HG03064 (cell line): ENCODE measurements around the gene ZNF76.

ENCODE experiments used
- ATAC-seq: cut with Tn5 transposase; IDR thresholded peaks from one replicate; pipeline ENCODE4 v1.9.1; 2021; ENCODE audit warnings: low read depth; ENCODE audit not compliant: unreplicated experiment

The ZNF76 gene

DNA sequence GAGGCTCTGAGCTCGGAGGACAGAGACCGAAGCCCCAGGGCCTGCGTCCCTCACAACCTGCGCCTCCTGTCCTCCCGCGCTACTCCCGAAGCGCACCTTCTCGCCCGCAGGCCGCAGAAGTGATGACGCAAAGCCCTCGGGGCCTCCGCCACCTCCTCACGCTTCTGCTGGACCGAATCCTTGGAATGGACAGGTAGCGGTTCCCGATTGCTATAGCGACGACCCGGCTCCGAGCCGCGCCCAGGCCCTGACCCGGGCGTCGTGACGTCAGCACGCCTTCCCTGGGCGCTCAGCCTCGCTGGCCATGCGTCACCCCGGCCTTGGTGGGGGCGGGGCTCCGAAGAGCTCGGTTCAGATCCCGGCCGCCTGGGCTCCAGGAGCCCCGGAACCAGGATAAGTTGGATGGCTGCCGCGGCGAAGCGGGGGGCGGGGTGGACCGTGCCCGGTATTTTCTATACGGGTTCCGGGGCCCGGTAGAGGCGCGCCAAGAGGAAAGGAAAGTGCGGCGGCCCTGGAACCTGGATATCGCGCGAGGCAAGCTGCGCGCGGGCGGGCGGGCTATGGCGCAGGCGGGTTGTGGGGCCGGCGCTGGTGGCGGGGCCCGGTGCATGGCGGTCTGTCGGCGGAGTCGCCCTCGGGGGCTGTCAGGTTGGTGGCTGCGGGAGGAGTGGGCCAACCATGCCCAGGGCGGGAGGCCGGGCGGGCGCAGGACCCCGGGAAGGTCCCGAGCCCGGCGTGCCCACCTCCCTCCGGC, at the start of gene ZNF76:
TSS of gene ZNF76 (plus strand) at position 542 of the 754 bp plus-strand sequence. CDS start 21,417 bp downstream, outside the sequence.
- peak; percentile 77 for ATAC-seq

GRCh38 chr6:35213298-35213791, 46.2 kb upstream of the ZNF76 start:
- no peak for ATAC-seq

DNA sequence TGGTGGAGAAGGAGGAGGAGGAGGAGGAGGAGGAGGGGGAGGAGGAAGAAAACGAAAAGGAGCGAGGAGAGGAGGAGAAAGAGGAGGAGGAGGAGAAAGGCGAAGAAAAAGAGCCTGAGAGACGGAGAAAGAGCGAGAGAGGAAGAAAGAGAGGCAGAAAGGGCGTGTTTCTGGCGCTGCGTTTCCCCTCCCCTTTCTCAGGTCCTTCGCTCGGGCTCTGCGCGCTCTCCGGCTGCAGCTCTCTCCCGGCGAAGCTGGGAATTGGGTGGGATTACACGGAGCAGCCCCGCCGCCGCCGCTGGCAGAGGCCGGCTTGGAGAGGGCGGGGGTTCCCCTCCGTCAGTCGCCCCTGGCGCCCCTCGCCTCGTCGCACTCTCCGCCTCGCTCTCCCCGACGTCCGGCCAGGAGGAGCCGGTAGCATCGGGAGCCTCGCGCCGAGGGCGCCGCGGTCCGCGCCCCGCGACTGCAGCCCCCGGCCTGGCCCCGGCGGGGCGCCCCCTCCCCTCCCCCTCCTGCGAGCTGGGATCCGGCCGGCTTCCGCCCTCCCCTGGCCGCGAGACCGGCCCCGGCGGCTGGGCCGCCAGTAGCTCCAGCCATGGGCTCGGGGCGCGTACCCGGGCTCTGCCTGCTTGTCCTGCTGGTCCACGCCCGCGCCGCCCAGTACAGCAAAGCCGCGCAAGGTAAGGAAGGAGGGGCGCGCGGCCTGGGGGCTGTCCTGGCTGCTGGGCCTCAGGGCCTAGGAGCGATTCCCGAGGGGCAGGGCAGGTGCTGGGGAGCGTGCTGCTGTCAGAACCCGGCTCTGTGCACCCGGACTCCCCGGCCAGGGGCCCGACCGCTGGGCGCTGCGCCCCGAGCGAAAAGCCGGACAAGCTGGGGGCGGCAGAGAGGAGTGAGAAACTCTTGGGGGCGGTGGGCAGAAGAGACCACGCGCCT, 45.4 kb upstream of the ZNF76 start, which contains the start of gene SCUBE3:
TSS of gene SCUBE3 (plus strand) at position 133 of the 933 bp plus-strand sequence. CDS start at position 596, 463 bp downstream.
- ATAC-seq: no peak

DNA sequence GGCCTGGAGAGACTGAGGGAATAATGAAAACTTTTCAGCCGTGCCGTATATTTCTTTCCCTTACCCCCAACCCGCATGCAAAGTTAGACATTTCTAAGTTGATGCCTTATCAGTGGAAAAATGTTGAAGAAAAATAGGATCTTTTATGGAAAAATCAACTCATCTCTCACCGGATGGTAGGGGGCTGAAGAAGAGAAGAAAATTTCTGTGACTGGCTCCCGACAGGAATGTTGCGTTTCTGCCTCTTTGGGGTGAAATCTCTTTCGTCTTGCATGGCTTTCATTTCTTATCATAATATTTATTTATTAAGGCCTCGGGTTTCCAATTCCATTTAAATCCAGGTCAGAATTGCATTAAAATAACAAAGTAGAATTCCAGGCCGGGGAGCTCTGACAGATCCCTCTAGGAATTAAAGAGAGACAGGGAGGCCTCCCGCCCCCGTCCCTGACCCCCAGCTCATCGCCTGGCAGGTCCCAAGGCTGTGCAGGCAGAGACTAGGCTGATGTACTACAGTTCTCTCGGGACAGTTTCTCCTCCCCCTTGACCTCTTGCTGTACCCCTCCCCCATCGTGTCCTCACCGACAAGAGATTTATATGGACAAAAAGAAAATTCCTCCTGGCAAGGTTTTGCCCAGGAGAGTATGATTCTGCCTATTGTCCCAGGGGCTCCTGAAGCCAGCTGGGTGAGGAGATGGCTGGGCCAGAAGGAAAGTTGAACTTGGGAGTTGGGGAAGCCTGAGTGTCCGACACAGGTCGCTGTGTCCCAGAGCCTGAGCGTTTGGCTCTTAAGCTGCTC, 44.5 kb upstream of the ZNF76 start:
- no peak for ATAC-seq

DNA sequence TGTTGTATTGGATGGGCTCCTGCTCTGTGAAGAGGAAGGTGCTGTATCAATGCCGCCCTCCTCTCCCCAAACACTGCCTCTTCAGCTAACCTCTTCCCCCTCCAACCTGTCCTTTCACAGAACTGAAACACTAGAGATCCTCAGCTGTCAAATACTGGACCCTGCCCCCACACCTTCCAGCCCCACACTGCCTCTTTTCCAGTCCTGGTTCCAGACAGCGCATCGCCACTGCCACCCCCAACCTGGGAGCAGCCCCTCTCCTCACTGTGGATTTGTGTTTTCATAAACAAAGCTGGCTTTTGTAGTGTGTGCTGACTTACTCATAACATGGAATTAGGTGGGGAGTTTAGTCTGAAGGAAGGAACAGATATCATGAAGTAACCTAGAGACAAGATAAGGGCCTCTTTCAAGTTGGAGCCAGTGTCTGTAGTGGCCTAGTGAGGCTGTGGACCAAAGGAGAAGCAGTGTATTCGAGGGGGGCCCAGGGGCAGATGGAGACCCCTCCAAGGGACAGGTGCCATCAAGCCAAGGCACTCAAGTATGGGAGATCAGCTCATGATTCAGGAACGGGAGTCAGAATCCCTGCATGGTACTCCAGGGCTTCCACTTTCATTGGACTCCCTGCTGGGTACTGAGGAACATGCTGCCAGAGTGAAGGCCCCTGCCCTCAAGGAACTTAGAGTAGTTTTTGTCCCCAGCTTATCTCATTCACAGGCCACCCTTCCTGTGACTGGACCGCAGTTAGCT, 43.7 kb upstream of the ZNF76 start:
- no peak for ATAC-seq

DNA sequence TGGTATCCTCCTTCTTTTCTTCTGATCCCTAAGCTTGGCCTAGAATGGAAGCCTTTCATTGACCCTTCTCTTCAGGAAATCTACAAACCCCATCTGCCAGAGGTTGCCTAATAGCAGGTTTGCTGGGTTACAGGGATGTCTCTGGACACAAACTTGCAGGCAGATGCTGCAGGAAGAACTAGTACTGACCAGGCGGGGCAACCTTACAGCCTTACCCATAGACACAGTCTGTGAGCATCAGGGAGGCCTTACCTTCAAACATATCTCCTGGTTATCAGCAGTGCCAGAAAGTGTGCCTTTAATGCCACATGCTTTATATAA, 43.2 kb upstream of the ZNF76 start:
- ATAC-seq: no peak

- ATAC-seq: no peak
Observed at GRCh38 chr6:35216851-35217811, 42.4 kb upstream of the ZNF76 start.

- no peak for ATAC-seq
Observed at GRCh38 chr6:35218021-35218420, 41.5 kb upstream of the ZNF76 start.

- no peak for ATAC-seq
Observed at GRCh38 chr6:35218456-35218855, 41.1 kb upstream of the ZNF76 start.

GRCh38 chr6:35219683-35220326, 39.7 kb upstream of the ZNF76 start:
- no peak for ATAC-seq

- no peak for ATAC-seq
Observed at GRCh38 chr6:35220711-35221110, 38.8 kb upstream of the ZNF76 start.

- ATAC-seq: no peak
Observed at GRCh38 chr6:35223396-35223795, 36.1 kb upstream of the ZNF76 start.

GRCh38 chr6:35224720-35225119, 34.8 kb upstream of the ZNF76 start:
- no peak for ATAC-seq

DNA sequence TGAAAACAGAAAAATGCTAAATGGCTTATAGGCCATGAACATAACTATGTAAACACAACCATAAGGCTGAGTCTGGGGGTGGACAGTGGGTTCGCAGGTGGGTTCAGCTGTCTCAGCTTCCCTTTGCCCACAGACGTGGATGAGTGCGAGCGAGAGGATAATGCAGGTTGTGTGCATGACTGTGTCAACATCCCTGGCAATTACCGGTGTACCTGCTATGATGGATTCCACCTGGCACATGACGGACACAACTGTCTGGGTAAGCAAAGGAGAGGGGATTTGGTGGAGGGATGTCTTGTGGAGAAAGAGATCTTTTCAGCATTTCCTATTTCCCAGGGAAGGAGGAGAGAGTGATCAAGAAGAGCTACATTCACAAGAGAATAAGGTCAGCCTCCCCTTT, 31.1 kb upstream of the ZNF76 start:
- no peak for ATAC-seq

DNA sequence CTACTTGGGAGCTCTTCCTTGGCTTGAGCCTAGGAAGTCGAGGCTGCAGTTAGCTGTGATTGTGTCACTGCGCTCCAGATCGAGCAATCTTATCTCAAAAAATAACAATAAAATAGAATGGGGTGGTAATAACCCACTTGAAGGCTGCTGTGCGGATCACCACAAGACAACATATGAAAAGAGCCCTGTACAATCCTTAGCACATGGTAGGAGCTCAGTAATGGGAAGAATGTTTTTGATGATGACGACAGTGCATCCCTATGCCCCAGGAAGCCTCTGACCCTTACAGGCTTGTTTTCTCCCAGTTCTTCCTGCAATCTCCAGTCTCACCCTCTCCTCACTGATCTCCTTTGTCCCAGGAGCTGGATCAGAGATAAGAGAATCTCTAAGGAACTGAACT, 30.2 kb upstream of the ZNF76 start:
- ATAC-seq: no peak

GRCh38 chr6:35230498-35230897, 29.0 kb upstream of the ZNF76 start:
- ATAC-seq: no peak

DNA sequence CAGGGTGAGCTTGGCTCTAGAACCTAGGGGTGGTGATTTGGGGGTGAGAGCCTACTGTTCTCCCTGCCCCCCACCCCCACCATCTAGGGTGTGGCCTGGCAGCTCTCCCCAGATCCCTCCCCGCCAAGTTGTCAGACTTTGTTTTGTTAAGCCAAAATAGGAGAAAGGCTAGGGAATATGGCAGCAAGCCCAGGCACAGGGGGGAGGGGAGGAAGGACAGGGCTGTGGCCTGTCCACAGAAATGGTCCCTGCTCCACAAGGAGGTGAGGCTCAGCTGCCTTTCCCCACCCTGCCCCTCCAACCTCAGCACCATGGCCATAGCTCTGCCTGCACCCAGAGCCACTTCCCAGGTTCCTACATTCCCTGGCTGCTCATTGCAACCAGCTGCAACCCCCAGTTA, 28.6 kb upstream of the ZNF76 start:
- ATAC-seq: no peak

DNA sequence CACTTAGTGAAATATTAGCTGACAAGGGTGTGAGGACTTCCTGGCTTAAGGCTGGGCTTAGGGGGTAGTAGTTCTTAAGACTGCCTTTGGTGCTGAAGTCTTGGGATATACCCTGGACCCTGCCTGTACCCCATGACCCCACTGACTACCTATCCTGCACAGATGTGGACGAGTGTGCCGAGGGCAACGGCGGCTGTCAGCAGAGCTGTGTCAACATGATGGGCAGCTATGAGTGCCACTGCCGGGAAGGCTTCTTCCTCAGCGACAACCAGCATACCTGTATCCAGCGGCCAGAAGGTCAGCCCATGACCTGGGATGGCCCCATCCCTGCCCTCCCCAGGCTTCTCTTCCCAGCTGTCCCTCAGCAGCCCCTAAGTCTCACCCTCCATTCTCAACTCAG, 28.0 kb upstream of the ZNF76 start:
- no peak for ATAC-seq
